Measurements from ENCODE around the gene FAM124A.

GRCh38 chr13:51303063-51303552 lies 80.9 kb downstream of the FAM124A start:
- TF ChIP-seq, protein P1, sequence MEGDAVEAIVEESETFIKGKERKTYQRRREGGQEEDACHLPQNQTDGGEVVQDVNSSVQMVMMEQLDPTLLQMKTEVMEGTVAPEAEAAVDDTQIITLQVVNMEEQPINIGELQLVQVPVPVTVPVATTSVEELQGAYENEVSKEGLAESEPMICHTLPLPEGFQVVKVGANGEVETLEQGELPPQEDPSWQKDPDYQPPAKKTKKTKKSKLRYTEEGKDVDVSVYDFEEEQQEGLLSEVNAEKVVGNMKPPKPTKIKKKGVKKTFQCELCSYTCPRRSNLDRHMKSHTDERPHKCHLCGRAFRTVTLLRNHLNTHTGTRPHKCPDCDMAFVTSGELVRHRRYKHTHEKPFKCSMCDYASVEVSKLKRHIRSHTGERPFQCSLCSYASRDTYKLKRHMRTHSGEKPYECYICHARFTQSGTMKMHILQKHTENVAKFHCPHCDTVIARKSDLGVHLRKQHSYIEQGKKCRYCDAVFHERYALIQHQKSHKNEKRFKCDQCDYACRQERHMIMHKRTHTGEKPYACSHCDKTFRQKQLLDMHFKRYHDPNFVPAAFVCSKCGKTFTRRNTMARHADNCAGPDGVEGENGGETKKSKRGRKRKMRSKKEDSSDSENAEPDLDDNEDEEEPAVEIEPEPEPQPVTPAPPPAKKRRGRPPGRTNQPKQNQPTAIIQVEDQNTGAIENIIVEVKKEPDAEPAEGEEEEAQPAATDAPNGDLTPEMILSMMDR (conservative IDR thresholded peaks at IDR 0.05): no peak
- TF ChIP-seq EZH2 (IDR thresholded peaks at IDR 0.05; ENCODE audit: low read depth): no peak

Measured in PC-9 (cell line).